IPS-20b (cell line): ENCODE results near the gene TMEM247.

ENCODE experiments used
- H3K27ac ChIP-seq: one replicate; pipeline ENCODE4 v1.5.1; 2013; ENCODE audit warnings: low read length
- H3K27me3 ChIP-seq: 2 replicates; pipeline ENCODE4 v1.6.1; 2013; ENCODE audit warnings: mild to moderate bottlenecking, low read length, inconsistent platforms; ENCODE audit not compliant: insufficient read depth
- H3K36me3 ChIP-seq: 2 replicates; pipeline ENCODE4 v1.6.1; 2013; ENCODE audit warnings: low read depth, mild to moderate bottlenecking, inconsistent platforms, low read length, moderate library complexity; ENCODE audit not compliant: insufficient read depth
- H3K4me1 ChIP-seq: 2 replicates; pipeline ENCODE4 v1.6.1; 2013; ENCODE audit warnings: mild to moderate bottlenecking, control low read depth, inconsistent platforms, low read length, moderate library complexity; ENCODE audit not compliant: insufficient read depth
- H3K4me3 ChIP-seq: 2 replicates; pipeline ENCODE4 v1.5.1; 2013; ENCODE audit warnings: mild to moderate bottlenecking, low read length, inconsistent platforms
- H3K9ac ChIP-seq: 2 replicates; pipeline ENCODE4 v1.6.1; 2013; ENCODE audit warnings: low read depth, mild to moderate bottlenecking, inconsistent platforms, low read length, moderate library complexity
- H3K9me3 ChIP-seq: 2 replicates; pipeline ENCODE4 v1.6.1; 2013; ENCODE audit warnings: mild to moderate bottlenecking, low read depth, low read length, inconsistent platforms; ENCODE audit not compliant: insufficient read depth

Gene TMEM247

GRCh38 chr2:46479265-46479664 lies at the start of gene TMEM247:
TSS of gene TMEM247 (plus strand) at chr2:46479565.
- H3K27me3 ChIP-seq: no peaks in the 10 kb centered on the region
- no peak within 1 kb of the TSS for H3K9ac ChIP-seq
- H3K9me3 ChIP-seq: peaks cover 6% of the 10 kb centered on the region; the same call in 1 of the 2 replicates
- H3K4me1 ChIP-seq: no peaks in the 10 kb centered on the region
- no peaks in the 10 kb centered on the region for H3K36me3 ChIP-seq
- H3K27ac ChIP-seq: no peak within 1 kb of the TSS
- no peak within 1 kb of the TSS for H3K4me3 ChIP-seq

GRCh38 chr2:46430413-46430812 lies 49.0 kb upstream of the TMEM247 start:
- no peaks in the 10 kb centered on the region for H3K4me1 ChIP-seq
- H3K27ac ChIP-seq: no peak overlapping the region
- H3K27me3 ChIP-seq: no peaks in the 10 kb centered on the region
- no peaks in the 10 kb centered on the region for H3K9me3 ChIP-seq
- no peaks in the 10 kb centered on the region for H3K36me3 ChIP-seq
- H3K4me3 ChIP-seq: no peak overlapping the region
- no peak overlapping the region for H3K9ac ChIP-seq

- Histone ChIP-seq H3K4me3 (no peak overlapping the region), H3K9ac (no peak overlapping the region), H3K36me3 (no peaks in the 10 kb centered on the region), H3K27me3 (no peaks in the 10 kb centered on the region), H3K27ac (no peak overlapping the region), H3K9me3 (no peaks in the 10 kb centered on the region), H3K4me1 (no peaks in the 10 kb centered on the region)
These were observed 48.4 kb upstream of the TMEM247 start for GRCh38 chr2:46430992-46431391.

GRCh38 chr2:46431481-46432235 lies 47.7 kb upstream of the TMEM247 start:
- Histone ChIP-seq H3K27ac (no peak overlapping the region), H3K36me3 (no peaks in the 10 kb centered on the region), H3K9me3 (no peaks in the 10 kb centered on the region), H3K9ac (no peak overlapping the region), H3K4me3 (no peak overlapping the region), H3K27me3 (no peaks in the 10 kb centered on the region), H3K4me1 (no peaks in the 10 kb centered on the region)

GRCh38 chr2:46434851-46435273 lies 44.5 kb upstream of the TMEM247 start:
- no peak overlapping the region for H3K4me3 ChIP-seq
- no peak overlapping the region for H3K27ac ChIP-seq
- H3K9me3 ChIP-seq: no peaks in the 10 kb centered on the region
- no peaks in the 10 kb centered on the region for H3K36me3 ChIP-seq
- H3K27me3 ChIP-seq: no peaks in the 10 kb centered on the region
- no peak overlapping the region for H3K9ac ChIP-seq
- H3K4me1 ChIP-seq: no peaks in the 10 kb centered on the region

- Histone ChIP-seq H3K4me1 (no peaks in the 10 kb centered on the region), H3K27ac (no peak overlapping the region), H3K27me3 (no peaks in the 10 kb centered on the region), H3K9ac (no peak overlapping the region), H3K4me3 (no peak overlapping the region), H3K36me3 (no peaks in the 10 kb centered on the region), H3K9me3 (no peaks in the 10 kb centered on the region)
These were observed 44.0 kb upstream of the TMEM247 start for GRCh38 chr2:46435353-46435752.

- H3K4me1 ChIP-seq: no peaks in the 10 kb centered on the region
- H3K36me3 ChIP-seq: no peaks in the 10 kb centered on the region
These were observed 43.5 kb upstream of the TMEM247 start for GRCh38 chr2:46435796-46436360.

GRCh38 chr2:46436800-46437199 lies 42.6 kb upstream of the TMEM247 start:
- Histone ChIP-seq H3K4me3 (no peak overlapping the region), H3K36me3 (no peaks in the 10 kb centered on the region), H3K27ac (no peak overlapping the region), H3K9me3 (no peaks in the 10 kb centered on the region), H3K9ac (no peak overlapping the region), H3K4me1 (no peaks in the 10 kb centered on the region), H3K27me3 (no peaks in the 10 kb centered on the region)

More at GRCh38 chr2:46435796-46436360, 43.5 kb upstream of the TMEM247 start:
- H3K9me3 ChIP-seq: no peaks in the 10 kb centered on the region
- H3K9ac ChIP-seq: no peak overlapping the region
- H3K4me3 ChIP-seq: no peak overlapping the region
- H3K27ac ChIP-seq: no peak overlapping the region
- H3K27me3 ChIP-seq: no peaks in the 10 kb centered on the region

GRCh38 chr2:46438102-46438501 lies 41.3 kb upstream of the TMEM247 start:
- no peaks in the 10 kb centered on the region for H3K4me1 ChIP-seq
- H3K4me3 ChIP-seq: no peak overlapping the region
- H3K9me3 ChIP-seq: no peaks in the 10 kb centered on the region
- no peaks in the 10 kb centered on the region for H3K36me3 ChIP-seq
- H3K27ac ChIP-seq: no peak overlapping the region
- no peak overlapping the region for H3K9ac ChIP-seq
- H3K27me3 ChIP-seq: no peaks in the 10 kb centered on the region

- Histone ChIP-seq H3K9ac (no peak overlapping the region), H3K27me3 (no peaks in the 10 kb centered on the region), H3K27ac (no peak overlapping the region), H3K36me3 (no peaks in the 10 kb centered on the region), H3K4me1 (no peaks in the 10 kb centered on the region), H3K4me3 (no peak overlapping the region), H3K9me3 (no peaks in the 10 kb centered on the region)
These were observed 40.6 kb upstream of the TMEM247 start for GRCh38 chr2:46438794-46439193.

- Histone ChIP-seq H3K4me3 (no peak overlapping the region), H3K4me1 (no peaks in the 10 kb centered on the region), H3K36me3 (no peaks in the 10 kb centered on the region), H3K27ac (no peak overlapping the region), H3K27me3 (no peaks in the 10 kb centered on the region), H3K9me3 (no peaks in the 10 kb centered on the region), H3K9ac (no peak overlapping the region)
These were observed 39.8 kb upstream of the TMEM247 start for GRCh38 chr2:46439582-46439981.
